IPS-20b (cell line): ENCODE measurements around the gene NCAPH2.

ENCODE experiments used
- H3K27ac ChIP-seq: one replicate; pipeline ENCODE4 v1.5.1; 2013; ENCODE audit warnings: low read length
- H3K27me3 ChIP-seq: 2 replicates; pipeline ENCODE4 v1.6.1; 2013; ENCODE audit warnings: mild to moderate bottlenecking, low read length, inconsistent platforms; ENCODE audit not compliant: insufficient read depth
- H3K36me3 ChIP-seq: 2 replicates; pipeline ENCODE4 v1.6.1; 2013; ENCODE audit warnings: low read depth, mild to moderate bottlenecking, inconsistent platforms, low read length, moderate library complexity; ENCODE audit not compliant: insufficient read depth
- H3K4me1 ChIP-seq: 2 replicates; pipeline ENCODE4 v1.6.1; 2013; ENCODE audit warnings: mild to moderate bottlenecking, control low read depth, inconsistent platforms, low read length, moderate library complexity; ENCODE audit not compliant: insufficient read depth
- H3K4me3 ChIP-seq: 2 replicates; pipeline ENCODE4 v1.5.1; 2013; ENCODE audit warnings: mild to moderate bottlenecking, low read length, inconsistent platforms
- H3K9ac ChIP-seq: 2 replicates; pipeline ENCODE4 v1.6.1; 2013; ENCODE audit warnings: low read depth, mild to moderate bottlenecking, inconsistent platforms, low read length, moderate library complexity
- H3K9me3 ChIP-seq: 2 replicates; pipeline ENCODE4 v1.6.1; 2013; ENCODE audit warnings: mild to moderate bottlenecking, low read depth, low read length, inconsistent platforms; ENCODE audit not compliant: insufficient read depth

NCAPH2 gene

DNA sequence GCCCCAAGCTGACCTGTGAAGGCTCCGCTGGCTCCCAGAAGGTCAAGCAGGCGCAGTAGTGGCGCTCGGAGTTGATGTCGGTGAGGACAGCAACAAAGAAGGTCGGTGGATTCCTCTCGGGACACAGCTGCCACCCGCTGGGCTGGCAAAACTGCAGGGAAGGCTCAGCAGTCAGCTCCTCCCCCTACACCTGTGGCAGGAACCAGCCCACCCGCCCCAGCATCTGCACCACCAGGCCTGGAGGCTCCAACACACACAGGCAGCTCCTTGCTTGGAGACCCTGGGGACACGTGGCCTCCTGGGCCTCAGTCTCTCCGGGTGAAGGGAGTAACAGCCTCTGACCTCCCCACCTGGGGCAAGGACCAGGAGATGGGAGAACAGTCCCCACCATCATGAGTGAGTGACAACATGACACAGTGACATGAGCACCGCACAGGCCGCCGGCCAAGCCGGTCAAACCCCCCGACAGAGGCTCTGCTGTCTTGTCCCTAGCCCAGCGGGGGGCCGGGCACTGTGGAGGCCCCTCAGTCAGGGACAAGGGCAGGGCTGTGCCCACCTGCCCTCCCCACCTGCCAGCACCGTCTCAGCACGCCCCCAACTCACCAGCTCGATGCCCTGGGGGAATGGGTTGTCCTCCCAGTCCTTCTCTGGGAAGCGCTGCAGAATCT is 40.1 kb upstream of the NCAPH2 start:
- no peak overlapping the region for H3K27ac ChIP-seq
- H3K9ac ChIP-seq, result no peak overlapping the region
- H3K27me3 ChIP-seq, result no peaks in the 10 kb centered on the region
- H3K36me3 ChIP-seq, result peaks cover 43% of the 10 kb centered on the region
- no peaks in the 10 kb centered on the region for H3K9me3 ChIP-seq
- no peak overlapping the region for H3K4me3 ChIP-seq
- H3K4me1 ChIP-seq, result peaks cover 10% of the 10 kb centered on the region; the same call in 1 of the 2 replicates

DNA sequence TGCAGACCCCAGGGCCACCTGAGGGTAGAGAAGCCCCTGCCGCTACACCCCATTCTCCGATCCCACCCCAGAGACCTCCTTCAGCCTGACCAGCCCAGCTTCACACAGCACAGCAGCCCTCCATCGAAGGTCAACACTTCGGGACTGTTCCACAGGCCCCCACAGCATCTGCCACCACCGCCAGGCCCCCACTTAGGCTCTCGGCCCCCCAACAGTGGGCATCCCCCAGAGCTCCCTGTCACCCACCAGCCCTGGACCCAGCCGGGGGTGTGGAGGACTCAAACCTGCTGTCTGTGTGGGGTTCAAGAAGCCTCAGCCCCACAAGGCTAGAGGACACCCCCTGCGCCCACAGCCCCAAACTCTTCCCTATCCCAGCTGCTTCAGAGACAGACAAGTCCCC is 39.4 kb upstream of the NCAPH2 start:
- no peak overlapping the region for H3K9ac ChIP-seq
- peaks cover 15% of the 10 kb centered on the region; the same call in 1 of the 2 replicates for H3K4me1 ChIP-seq
- H3K4me3 ChIP-seq, result no peak overlapping the region
- H3K27me3 ChIP-seq, result no peaks in the 10 kb centered on the region
- peaks cover 38% of the 10 kb centered on the region for H3K36me3 ChIP-seq
- no peak overlapping the region for H3K27ac ChIP-seq
- H3K9me3 ChIP-seq, result no peaks in the 10 kb centered on the region

DNA sequence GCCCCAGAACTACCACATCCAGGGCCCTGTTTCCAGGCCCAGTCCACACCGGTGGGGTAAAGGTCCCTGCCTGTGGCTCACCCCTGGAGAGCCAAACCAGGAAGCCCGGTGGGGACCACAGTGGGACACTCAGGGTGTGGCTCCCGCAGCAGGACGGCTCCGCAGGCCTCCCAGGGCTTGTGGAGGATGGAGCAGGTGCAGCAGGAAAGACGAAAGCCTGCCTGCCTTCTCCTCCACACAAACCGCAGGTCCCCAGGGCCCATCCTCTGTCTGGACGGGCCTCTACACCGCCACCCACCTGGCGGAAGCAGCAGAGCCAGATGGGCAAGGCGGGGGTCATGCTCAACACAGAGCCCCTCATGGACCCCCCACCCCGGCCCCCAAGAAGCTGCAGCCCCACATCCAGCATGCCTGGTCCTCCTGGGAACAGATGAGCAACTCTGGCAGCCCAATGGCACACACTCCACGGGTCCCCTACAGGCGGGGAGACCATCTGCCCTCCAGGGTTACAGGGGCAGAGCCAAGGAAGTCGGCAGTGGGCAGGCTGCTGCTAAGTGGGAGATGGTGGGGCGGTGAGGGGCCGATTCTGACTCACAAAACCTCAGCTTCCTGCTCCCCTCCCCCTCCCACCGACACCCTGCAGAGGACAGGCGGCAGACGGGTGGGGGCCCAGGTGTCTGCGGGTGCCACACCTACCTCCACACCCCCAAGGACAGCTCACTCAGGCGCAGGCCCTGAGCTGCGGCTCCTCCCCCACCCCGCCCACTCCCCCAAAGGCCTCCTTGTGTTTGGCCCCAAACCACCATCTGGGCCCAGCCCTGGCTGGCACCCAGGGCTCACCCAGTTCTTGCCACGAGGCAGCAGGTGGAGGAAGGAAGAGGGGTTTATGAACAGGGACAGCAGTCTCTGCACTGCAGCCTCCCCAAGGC is 38.4 kb upstream of the NCAPH2 start:
- H3K9me3 ChIP-seq, result no peaks in the 10 kb centered on the region
- H3K36me3 ChIP-seq, result peaks cover 28% of the 10 kb centered on the region
- H3K4me3 ChIP-seq, result no peak overlapping the region
- H3K9ac ChIP-seq, result no peak overlapping the region
- peaks cover 16% of the 10 kb centered on the region; the same call in 1 of the 2 replicates for H3K4me1 ChIP-seq
- H3K27me3 ChIP-seq, result no peaks in the 10 kb centered on the region
- H3K27ac ChIP-seq, result no peak overlapping the region

DNA sequence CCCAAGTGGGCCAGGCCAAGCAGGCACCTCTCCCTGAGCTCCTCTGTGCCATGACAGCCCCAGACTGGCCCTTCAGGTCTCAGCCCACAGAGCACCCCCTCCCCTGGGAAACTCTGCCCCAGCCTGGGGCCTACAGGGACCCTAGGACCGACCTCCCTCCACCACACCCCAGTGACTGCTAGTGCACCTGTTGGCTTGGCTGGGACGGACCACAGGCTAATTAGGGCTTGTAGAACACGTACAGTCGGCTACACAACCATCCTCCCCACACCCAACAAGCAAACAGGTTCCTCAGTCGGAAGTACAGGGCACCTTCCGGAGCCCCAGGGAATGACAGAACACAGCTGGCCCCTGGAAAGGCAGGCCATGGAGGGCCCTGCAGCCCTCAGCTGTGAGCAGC is 37.5 kb upstream of the NCAPH2 start:
- H3K27ac ChIP-seq, result no peak overlapping the region
- H3K36me3 ChIP-seq, result peaks cover 20% of the 10 kb centered on the region
- no peak overlapping the region for H3K9ac ChIP-seq
- H3K9me3 ChIP-seq, result no peaks in the 10 kb centered on the region
- no peaks in the 10 kb centered on the region for H3K27me3 ChIP-seq
- H3K4me3 ChIP-seq, result no peak overlapping the region
- H3K4me1 ChIP-seq, result peaks cover 18% of the 10 kb centered on the region; the same call in 1 of the 2 replicates

DNA sequence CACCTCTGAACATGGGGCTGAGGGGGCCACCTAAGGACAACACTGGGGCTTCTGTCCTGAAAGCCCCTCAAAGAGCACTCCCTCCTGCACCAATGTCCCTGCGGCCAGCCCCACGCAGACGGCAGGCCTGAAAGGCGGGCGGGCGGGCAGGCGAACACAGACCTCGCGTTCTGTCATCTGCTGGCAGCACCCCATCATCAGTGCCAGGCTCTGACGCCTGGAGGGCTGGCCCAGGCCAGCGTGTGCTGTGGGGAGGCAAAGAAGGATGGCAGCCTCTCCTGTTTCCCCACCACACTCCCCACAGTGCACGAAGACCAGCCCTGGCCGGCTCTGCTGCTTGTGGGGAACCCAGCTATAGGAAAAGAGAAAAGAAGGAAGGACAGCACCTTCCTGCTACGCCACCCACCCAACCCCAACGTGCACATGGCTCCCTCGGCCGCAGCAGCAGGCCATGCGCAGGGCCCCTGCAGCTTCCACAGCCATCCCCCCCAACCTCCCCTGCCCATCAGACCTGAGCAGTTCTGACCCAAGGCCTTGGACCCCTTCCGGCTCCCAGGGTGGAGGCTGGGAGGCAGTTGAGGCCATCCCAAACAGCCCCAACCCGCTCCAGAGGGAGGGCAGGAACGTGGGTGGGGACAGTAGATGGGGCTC is 36.7 kb upstream of the NCAPH2 start:
- H3K9ac ChIP-seq, result no peak overlapping the region
- no peak overlapping the region for H3K27ac ChIP-seq
- H3K4me1 ChIP-seq, result peaks cover 21% of the 10 kb centered on the region; the same call in 1 of the 2 replicates

DNA sequence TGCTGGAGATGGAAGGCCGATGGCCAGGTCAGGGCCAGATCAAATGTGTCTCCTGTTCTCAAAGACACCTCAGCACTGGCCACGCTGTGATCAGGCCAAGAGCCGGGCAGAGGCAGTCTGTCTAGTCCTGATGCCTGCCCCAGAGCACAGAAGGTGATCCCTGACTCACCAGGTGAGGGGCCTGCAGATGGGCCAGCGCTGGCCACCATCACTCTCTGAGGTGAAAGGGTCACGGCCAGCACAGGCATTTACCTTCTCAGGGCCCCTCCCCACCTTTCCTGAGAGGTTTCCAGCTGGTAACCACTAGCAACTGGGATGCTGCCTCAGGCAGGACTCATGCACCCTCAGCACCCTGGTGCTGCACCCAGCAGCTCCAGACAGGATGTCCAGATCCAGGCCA is 36.1 kb upstream of the NCAPH2 start:
- H3K27me3 ChIP-seq, result no peaks in the 10 kb centered on the region
- no peak overlapping the region for H3K9ac ChIP-seq
- no peak overlapping the region for H3K27ac ChIP-seq
- H3K4me3 ChIP-seq, result no peak overlapping the region
- peaks cover 21% of the 10 kb centered on the region; the same call in 1 of the 2 replicates for H3K4me1 ChIP-seq
- peaks cover 5% of the 10 kb centered on the region for H3K36me3 ChIP-seq
- H3K9me3 ChIP-seq, result no peaks in the 10 kb centered on the region

More for the DNA sequence above, 36.7 kb upstream of the NCAPH2 start:
- Histone ChIP-seq H3K9me3 (no peaks in the 10 kb centered on the region), H3K4me3 (no peak overlapping the region), H3K36me3 (peaks cover 11% of the 10 kb centered on the region), H3K27me3 (no peaks in the 10 kb centered on the region)

DNA sequence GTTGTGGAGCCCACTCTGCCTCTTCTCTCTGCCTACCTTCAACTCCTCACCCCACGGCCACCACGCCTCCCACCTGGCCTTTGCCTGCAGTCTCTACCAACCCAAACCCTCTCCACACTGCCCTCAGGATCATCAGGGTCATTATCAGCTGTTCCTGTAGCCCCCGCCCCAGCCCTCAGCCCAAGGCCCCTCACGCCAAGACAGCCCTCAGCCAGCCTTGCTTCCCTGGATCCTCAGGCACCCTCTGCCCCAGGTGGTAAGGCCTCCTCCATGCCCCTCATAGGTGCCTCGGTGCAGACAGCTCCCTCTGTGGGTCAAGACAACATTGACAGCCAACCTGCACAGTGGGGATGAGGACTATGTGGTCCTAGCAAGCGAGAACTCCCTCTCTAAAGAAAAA is 34.9 kb upstream of the NCAPH2 start:
- H3K4me1 ChIP-seq, result peaks cover 21% of the 10 kb centered on the region; the same call in 1 of the 2 replicates
- H3K9ac ChIP-seq, result no peak overlapping the region
- no peak overlapping the region for H3K27ac ChIP-seq
- no peak overlapping the region for H3K4me3 ChIP-seq
- H3K9me3 ChIP-seq, result no peaks in the 10 kb centered on the region
- H3K27me3 ChIP-seq, result no peaks in the 10 kb centered on the region
- H3K36me3 ChIP-seq, result no peaks in the 10 kb centered on the region

DNA sequence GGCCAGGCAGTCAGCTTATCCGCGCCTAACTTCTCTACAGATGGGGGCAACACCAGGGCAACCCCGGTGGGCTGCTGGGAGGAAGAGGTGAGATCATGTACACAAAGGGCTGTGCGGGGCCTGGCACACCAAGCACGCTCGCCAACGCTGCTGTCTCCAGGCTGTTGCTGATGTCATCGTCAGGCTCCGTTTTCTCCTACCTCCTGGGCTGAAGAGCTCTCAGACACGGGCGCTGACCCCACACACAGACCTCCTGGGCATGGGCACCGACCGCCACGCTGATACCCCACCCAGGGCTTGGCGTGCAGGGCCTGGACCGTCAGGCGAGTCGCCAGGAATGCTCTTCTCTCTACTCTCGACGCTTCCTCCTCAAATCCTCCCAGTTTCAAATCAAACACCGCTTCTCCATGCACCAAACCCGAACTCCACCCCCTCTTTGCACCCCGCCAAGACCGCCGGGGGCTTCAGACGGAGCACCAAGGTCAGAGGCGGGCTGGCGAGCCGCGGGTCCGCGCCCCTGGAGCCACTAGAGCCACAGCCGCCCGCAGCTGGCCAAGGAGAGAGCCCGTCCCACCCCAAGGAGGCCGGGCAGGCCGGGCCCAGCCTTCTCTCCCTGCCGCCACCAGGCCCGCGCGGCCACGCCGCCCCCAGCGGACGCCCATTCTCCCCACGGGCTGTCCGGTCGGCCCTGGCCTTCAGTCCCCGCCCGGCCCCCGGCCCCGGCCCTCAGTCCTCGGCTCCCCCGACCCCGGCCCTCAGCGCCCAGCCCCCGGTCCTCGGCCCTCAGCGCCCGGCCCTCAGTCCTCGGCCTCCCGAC is 34.0 kb upstream of the NCAPH2 start:
- no peaks in the 10 kb centered on the region for H3K9me3 ChIP-seq
- peak overlapping the region; percentile 73 for H3K4me3 ChIP-seq
- H3K36me3 ChIP-seq, result no peaks in the 10 kb centered on the region
- peak overlapping the region; percentile 69; the same call in 1 of the 2 replicates for H3K9ac ChIP-seq
- H3K27me3 ChIP-seq, result peaks cover 6% of the 10 kb centered on the region
- no peak overlapping the region for H3K27ac ChIP-seq
- H3K4me1 ChIP-seq, result peaks cover 21% of the 10 kb centered on the region; the same call in 1 of the 2 replicates

DNA sequence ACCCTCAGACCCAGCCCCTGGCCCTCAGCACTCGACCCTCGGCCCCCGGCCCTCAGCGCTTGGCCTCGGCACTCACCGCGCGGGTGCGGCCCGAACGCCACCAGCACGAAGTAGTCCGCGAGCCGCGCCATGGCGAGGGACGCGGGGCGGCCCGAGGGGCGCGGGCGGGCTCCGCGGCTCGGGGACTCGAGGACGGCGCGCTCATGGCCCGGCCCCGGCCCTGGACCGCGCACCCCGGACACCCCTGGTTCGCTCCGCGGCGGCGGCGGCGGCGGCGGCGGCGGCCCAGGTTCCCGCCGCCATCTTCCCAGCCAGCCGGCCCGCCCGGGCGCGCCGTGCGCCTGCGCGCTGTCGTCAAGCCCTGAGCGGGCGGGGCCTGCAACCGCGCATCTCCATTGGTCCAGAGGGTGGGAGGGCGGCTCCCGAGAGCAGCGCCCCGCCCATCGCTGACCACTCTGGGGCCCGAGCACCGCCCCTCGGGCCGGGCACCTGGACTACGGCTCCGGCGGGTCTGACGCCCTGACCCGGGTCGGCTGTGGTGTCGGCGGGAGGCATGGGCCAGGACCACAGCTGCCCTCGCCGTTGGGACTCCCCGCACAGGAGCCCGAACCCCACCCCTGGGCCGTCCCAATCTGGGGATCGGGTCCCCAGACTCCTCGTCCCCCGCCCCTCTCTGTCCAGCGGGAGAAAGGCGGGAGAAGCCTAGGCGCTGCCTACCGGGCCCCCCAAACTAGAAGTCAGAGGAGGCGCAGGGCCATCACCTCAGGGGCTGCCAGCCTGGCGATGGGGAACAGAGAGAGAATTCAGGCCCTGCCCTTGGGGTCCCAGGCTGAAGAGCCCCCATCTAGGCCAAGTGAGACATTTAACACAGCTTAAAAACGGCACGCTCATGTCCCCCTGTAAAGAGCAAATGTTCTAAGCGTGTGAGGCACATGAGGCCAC is 33.0 kb upstream of the NCAPH2 start, which contains the start of gene SBF1:
TSS of gene SBF1 (minus strand) at position 326 of the 942 bp plus-strand sequence. CDS start at position 131, 195 bp downstream.
- peaks cover 17% of the 10 kb centered on the region; the same call in 1 of the 2 replicates for H3K4me1 ChIP-seq
- no peak within 1 kb of the TSS for H3K27ac ChIP-seq

DNA sequence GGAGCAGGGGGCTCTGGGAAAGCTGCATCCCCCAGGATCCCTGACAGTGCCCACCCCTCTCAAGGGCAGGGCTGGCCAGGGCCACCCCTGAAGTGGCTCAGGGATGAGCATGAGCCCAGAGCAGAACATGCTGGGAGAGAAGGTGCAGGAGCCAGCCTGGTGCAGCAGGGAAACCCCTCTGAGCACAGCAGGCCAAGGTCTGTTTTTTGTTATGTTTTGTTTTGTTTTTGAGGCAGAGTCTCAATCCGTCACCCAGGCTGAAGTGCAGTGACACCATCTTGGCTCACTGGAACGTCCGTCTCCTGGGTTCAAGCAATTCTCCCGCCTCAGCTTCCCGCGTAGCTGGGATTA is 32.4 kb upstream of the NCAPH2 start:
- Histone ChIP-seq H3K9me3 (no peaks in the 10 kb centered on the region), H3K4me1 (peaks cover 11% of the 10 kb centered on the region; the same call in 1 of the 2 replicates), H3K4me3 (peak overlapping the region; percentile 68; the same call in 1 of the 2 replicates), H3K27ac (no peak overlapping the region), H3K36me3 (no peaks in the 10 kb centered on the region), H3K9ac (peak overlapping the region; percentile 58; the same call in 1 of the 2 replicates), H3K27me3 (peaks cover 22% of the 10 kb centered on the region)

More for the DNA sequence above, 33.0 kb upstream of the NCAPH2 start, which contains the start of gene SBF1:
- H3K36me3 ChIP-seq, result no peaks in the 10 kb centered on the region
- H3K9me3 ChIP-seq, result no peaks in the 10 kb centered on the region
- peak within 1 kb of the TSS; percentile 69; the same call in 1 of the 2 replicates for H3K9ac ChIP-seq
- H3K27me3 ChIP-seq, result peaks cover 16% of the 10 kb centered on the region
- H3K4me3 ChIP-seq, result peak within 1 kb of the TSS; percentile 73
